Retinal pigment epithelial cell (primary cell): Measurements from ENCODE around the gene TSEN15.

ENCODE experiments used
- DNase-seq: peaks from one replicate; pipeline ENCODE4 v3.0.0-alpha.2; 2010; ENCODE audit warnings: low read depth
- H3K4me3 ChIP-seq: 2 replicates; pipeline ENCODE4 v1.5.1; 2011; ENCODE audit warnings: mild to moderate bottlenecking, low read length, control low read depth, moderate library complexity
- CTCF ChIP-seq: conservative IDR thresholded peaks from 2 replicates; pipeline ENCODE4 v1.5.1; 2011; ENCODE audit warnings: low read depth, low read length, control low read depth, inconsistent platforms

Gene TSEN15

GRCh38 chr1:184016169-184016568 lies 35.4 kb upstream of the TSEN15 start:
- no peak for TF ChIP-seq CTCF
- H3K4me3 ChIP-seq: no peak overlapping the region
- no peak for DNase-seq

DNA sequence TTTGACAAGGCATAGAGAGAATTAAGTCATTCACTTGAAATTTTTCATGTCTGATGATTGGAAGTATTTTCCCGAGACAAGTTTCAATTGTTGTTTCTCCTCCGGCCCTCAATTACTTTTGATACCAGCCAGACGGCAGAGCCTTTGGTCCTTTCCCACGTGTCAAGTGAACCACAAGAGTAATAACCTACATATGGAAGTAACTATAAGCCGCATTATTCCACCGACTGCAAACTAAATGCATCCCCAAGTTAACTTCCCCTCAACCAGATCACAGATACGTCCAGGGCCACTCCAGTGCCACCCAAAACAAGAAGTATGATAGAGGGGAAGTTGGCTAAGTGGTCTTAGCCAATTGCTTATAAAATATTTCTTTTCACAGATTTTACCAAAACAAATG lies 34.2 kb upstream of the TSEN15 start:
- no peak overlapping the region for H3K4me3 ChIP-seq
- no peak for TF ChIP-seq CTCF
- no peak for DNase-seq

GRCh38 chr1:184018622-184019021 lies 32.9 kb upstream of the TSEN15 start:
- no peak for TF ChIP-seq CTCF
- DNase-seq: no peak
- no peak overlapping the region for H3K4me3 ChIP-seq

- DNase-seq: no peak
- no peak overlapping the region for H3K4me3 ChIP-seq
- TF ChIP-seq CTCF: no peak
Observed at GRCh38 chr1:184019069-184019468, 32.5 kb upstream of the TSEN15 start.

DNA sequence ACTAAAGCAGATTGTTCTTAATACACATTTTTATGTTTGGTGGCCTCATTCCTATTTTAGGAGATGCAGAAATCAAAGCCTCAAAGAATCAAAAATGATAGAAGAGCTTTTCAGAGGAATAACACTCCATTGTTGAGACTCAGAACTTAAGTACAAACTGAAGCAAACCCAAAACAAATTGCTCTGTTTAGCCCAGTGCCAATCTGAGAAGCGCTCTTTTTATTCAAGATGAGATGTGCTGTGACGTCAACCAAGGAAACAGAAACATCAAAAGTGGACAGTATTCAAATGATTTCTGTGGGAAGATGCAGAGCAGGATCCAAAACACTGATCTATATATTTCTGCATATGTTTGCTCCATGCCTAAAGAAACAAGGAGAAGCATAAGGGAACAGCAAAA lies 32.0 kb upstream of the TSEN15 start:
- DNase-seq: no peak
- no peak overlapping the region for H3K4me3 ChIP-seq
- TF ChIP-seq CTCF: no peak

DNA sequence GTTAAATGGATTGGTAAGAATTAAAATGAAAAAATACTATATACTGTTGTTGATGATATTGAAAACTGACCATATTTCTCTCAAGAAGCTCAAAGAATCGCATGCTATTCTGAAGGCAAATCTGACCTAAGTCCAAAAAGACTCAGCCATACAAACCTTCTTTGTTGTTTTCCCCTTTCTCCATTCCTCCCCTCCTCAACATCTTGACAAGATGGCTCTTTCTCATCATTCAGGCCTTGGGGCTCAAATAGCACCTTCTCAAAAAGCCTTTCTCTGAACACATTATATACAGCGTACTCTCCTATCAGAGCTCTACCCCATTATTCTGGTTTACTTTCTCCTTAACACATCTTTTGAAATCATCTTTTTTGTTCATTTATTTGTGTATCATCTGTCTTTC lies 31.2 kb upstream of the TSEN15 start:
- no peak overlapping the region for H3K4me3 ChIP-seq
- TF ChIP-seq CTCF: no peak
- DNase-seq: no peak

DNA sequence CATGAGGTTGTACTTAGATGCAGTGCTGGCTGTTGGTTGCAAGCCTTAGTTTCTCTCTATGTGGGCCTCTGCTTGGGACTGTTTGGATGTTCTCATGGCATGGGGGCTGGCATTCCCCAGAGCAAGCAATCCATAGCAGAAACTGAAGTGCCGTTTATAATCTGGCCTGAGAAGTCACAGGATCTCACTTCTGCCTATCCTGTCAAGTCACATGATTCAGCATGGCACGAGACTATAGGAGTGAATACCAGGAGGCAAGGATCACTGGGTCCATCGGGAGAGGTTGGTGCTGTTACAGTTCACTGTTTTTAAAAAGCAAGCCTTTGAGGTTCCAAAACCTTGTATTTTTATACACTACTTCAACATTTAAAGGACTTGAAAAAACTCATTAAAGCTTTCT lies 30.7 kb upstream of the TSEN15 start:
- no peak overlapping the region for H3K4me3 ChIP-seq
- no peak for TF ChIP-seq CTCF
- no peak for DNase-seq
